GM21360 (cell line): ENCODE results near the gene MYRFL.
A peak's percentile ranks its signal among the peaks of the same experiment; 100 is the strongest.

Experiments used
- ATAC-seq: cut with Tn5 transposase; IDR thresholded peaks from one replicate; pipeline ENCODE4 v1.9.1; 2021; ENCODE audit warnings: mild to moderate bottlenecking, moderate library complexity; ENCODE audit not compliant: unreplicated experiment

MYRFL gene

GRCh38 chr12:69929531-69929930 lies 104.5 kb downstream of the MYRFL start:
- no peak for ATAC-seq

DNA sequence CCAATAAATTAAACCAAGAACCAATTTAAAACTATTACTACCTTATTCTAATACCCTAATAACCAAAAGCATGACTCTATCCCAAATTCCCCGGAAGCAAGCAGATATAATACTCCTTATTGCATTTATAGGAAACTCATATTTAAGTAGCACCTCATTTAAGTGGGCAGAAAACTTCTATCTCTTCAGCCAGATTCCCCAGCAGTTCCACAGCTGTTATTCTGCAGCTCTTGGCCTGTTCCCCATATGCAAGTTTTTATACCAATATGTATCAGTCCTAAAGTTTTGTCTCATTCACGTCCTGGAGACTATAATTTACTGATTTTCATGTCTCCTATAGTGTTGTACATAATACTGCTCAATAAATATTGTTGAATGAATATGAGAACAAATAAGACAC lies 106.5 kb downstream of the MYRFL start:
- ATAC-seq, result no peak

DNA sequence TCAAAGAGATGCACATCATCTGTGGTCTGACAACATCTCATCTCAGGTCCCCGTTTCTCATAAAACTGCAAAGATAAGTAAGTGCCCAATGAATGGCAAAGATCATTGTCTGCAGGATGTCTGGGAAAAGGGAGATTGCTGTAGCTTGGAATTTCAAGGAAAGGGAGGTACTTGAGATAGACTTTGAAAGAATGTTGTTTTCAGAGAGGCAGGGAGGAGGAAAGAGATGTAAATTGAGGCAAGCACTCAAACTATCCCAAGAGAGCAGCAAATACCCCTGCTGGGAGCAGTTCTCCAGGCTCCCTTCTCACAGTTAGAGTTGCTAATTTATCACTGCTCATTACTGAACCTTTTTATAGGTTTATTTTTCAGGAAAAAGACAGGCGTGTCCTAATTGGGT lies 107.1 kb downstream of the MYRFL start:
- no peak for ATAC-seq

- ATAC-seq, result peak; percentile 73
Observed at GRCh38 chr12:69932676-69933552, 107.9 kb downstream of the MYRFL start.

GRCh38 chr12:69934011-69934410 lies 109.0 kb downstream of the MYRFL start:
- no peak for ATAC-seq

- ATAC-seq, result no peak
Observed at GRCh38 chr12:69935651-69936100, 110.6 kb downstream of the MYRFL start.

DNA sequence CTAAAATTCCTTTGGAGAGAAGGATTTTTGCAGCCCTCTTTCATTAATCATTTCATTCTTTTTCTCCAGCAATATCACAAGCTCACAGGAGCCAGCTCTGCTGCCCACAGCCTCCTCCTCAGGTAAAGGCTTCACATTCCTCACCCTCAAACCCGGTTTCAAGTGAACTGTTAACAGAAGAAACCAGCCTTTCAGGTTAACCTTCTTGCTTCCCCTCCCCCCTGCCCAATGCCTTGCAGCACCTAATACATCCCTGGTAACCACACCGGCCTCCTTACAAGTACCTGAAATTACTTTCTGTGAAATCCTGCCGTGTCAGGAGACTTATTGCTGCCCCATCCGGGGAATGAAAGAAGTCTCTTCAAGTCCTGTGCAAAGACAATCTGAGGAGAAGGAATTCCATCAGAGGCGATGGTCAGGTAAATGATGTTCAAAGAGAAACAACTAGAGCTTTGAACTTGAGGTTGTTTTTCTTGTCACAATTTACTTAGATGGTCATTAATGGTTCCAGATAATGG lies 111.2 kb downstream of the MYRFL start:
- no peak for ATAC-seq

GRCh38 chr12:69936766-69937165 lies 111.7 kb downstream of the MYRFL start:
- no peak for ATAC-seq

GRCh38 chr12:69947123-69947522 lies 122.1 kb downstream of the MYRFL start:
- no peak for ATAC-seq

- no peak for ATAC-seq
Observed at GRCh38 chr12:69947897-69948296, 122.9 kb downstream of the MYRFL start.

GRCh38 chr12:69948851-69949250 lies 123.8 kb downstream of the MYRFL start:
- no peak for ATAC-seq

- ATAC-seq, result no peak
Observed at GRCh38 chr12:69949311-69950002, 124.4 kb downstream of the MYRFL start.

- ATAC-seq, result no peak
Observed at GRCh38 chr12:69951108-69951507, 126.1 kb downstream of the MYRFL start.

- no peak for ATAC-seq
Observed at GRCh38 chr12:69952890-69953289, 127.9 kb downstream of the MYRFL start.

DNA sequence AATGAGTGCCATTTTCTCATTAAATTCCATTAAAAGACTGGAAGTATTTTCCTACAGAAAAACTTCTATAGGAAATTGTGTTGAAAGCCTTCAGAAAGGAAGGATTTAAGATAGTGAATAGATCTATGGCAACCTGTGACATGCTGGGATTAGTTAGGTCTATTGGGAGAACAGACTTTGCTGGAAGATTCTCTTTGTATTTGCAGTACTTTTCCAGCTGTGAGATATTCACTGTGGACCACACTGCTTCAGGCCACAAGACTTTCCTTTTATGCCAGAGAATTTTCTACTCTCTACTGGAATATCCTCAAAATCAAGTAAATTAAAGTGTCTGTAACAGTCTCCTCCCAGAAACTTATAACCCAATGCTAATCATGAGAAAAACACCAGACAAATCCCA lies 136.2 kb downstream of the MYRFL start:
- ATAC-seq, result no peak

- no peak for ATAC-seq
Observed at GRCh38 chr12:69966409-69966808, 141.4 kb downstream of the MYRFL start.

DNA sequence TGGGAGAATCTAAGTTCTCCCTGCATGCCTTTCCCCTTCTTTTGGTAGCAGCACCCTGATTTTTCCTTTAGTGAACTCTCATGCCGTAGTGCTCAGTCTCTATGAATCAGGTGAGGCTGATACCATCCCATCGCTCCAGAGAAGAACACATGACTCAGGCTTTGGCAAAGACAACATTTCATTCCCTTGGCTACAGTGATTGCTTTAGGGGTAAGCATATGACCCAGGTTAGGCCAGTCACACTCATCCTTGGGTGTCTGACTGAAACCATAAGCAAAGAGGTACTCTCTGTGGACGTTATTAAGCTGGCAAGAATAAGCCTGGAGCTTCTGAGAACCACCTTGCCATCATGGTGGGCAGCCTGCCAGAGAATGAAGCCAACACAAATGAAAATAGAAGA lies 141.8 kb downstream of the MYRFL start:
- no peak for ATAC-seq

GRCh38 chr12:69969011-69969410 lies 144.0 kb downstream of the MYRFL start:
- ATAC-seq, result no peak

DNA sequence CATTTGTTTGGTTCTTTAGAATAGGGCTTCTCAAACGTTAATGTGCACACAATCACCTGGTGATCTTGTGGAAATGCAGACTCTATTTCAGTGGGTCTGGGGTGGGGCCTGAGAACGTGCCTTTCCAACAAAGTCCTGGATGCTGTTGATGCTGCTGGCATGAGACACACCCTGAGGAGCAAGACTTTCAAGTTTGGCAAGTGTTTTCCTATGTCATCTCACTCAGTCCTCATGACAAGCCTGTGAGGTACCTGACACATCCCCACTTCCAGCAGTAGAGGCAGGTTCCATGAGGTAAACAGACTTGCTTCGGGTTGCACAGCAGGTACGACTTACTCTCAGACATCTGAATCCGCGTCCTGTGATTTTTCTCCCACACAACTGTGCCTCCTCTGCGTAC lies 147.1 kb downstream of the MYRFL start:
- ATAC-seq, result no peak

GRCh38 chr12:69978020-69978419 lies 153.0 kb downstream of the MYRFL start:
- ATAC-seq, result no peak

GRCh38 chr12:69981881-69982475 lies 157.0 kb downstream of the MYRFL start:
- ATAC-seq, result no peak

GRCh38 chr12:69984241-69984640 lies 159.2 kb downstream of the MYRFL start:
- ATAC-seq, result no peak
